GM19324 (cell line): Measurements from ENCODE around the gene ATP10A.
"Not testable (repeated sequence)": the region's sequence is repeated elsewhere in the genome, so short reads cannot be mapped to it uniquely, and the experiment has no call there.

Source experiments
- ATAC-seq: cut with Tn5 transposase; IDR thresholded peaks from one replicate; pipeline ENCODE4 v1.9.1; 2021; ENCODE audit warnings: mild to moderate bottlenecking, moderate library complexity; ENCODE audit not compliant: unreplicated experiment, low FRiP score

The ATP10A gene

GRCh38 chr15:25780479-25781255 lies 82.5 kb downstream of the ATP10A start:
- ATAC-seq, result no peak

GRCh38 chr15:25778161-25778560 lies 85.0 kb downstream of the ATP10A start:
- no peak for ATAC-seq

- no peak for ATAC-seq
These were observed 86.1 kb downstream of the ATP10A start for GRCh38 chr15:25777037-25777436.

- no peak for ATAC-seq
These were observed 86.9 kb downstream of the ATP10A start for GRCh38 chr15:25776071-25776746.

- ATAC-seq, result no peak
These were observed 87.7 kb downstream of the ATP10A start for GRCh38 chr15:25775317-25775912.

- ATAC-seq, result no peak
These were observed 88.3 kb downstream of the ATP10A start for GRCh38 chr15:25774871-25775270.

GRCh38 chr15:25773248-25773647 lies 89.9 kb downstream of the ATP10A start:
- ATAC-seq, result no peak

- no peak for ATAC-seq
These were observed 90.6 kb downstream of the ATP10A start for GRCh38 chr15:25772500-25772899.

GRCh38 chr15:25771736-25772135 lies 91.4 kb downstream of the ATP10A start:
- not testable (repeated sequence) for ATAC-seq

- ATAC-seq, result no peak
These were observed 91.8 kb downstream of the ATP10A start for GRCh38 chr15:25771338-25771706.

- ATAC-seq, result no peak
These were observed 92.3 kb downstream of the ATP10A start for GRCh38 chr15:25770618-25771337.

GRCh38 chr15:25770031-25770430 lies 93.1 kb downstream of the ATP10A start:
- no peak for ATAC-seq

GRCh38 chr15:25768271-25768670 lies 94.9 kb downstream of the ATP10A start:
- no peak for ATAC-seq

- no peak for ATAC-seq
These were observed 95.6 kb downstream of the ATP10A start for GRCh38 chr15:25767356-25768151.

- no peak for ATAC-seq
These were observed 96.7 kb downstream of the ATP10A start for GRCh38 chr15:25766417-25766816.

- ATAC-seq, result no peak
These were observed 98.0 kb downstream of the ATP10A start for GRCh38 chr15:25764980-25765735.

- no peak for ATAC-seq
These were observed 99.2 kb downstream of the ATP10A start for GRCh38 chr15:25763954-25764353.

- no peak for ATAC-seq
These were observed 99.8 kb downstream of the ATP10A start for GRCh38 chr15:25763331-25763751.

GRCh38 chr15:25761971-25762662 lies 101.0 kb downstream of the ATP10A start:
- no peak for ATAC-seq
